Thyroid gland (tissue), 4 donors: Measurements from ENCODE around the gene RPTOR. TPM values are rescaled to one million over a fixed set of nuclear protein-coding genes. Genes with fewer than 3 reads are reported as not detected.

Source experiments
- DNase-seq, 2 donors: peaks; one replicate each; pipeline ENCODE4 v3.0.0-alpha.2; 2019
- H3K27ac ChIP-seq, 3 donors: fragments of 200-600 bp; sonication (generic); 1 replicate in 2 of 3; 2 replicates in 1 of 3; pipeline ENCODE4 v1.5.1; 2016 to 2019; ENCODE audit warnings: mild to moderate bottlenecking in 1 of 3, moderate library complexity in 1 of 3
- H3K27me3 ChIP-seq: fragments of 200-600 bp; sonication (generic); one replicate; pipeline ENCODE4 v1.5.1; 2019
- H3K36me3 ChIP-seq, 2 donors: fragments of 200-600 bp; sonication (generic); one replicate each; pipeline ENCODE4 v1.5.1; 2016 to 2019
- H3K4me1 ChIP-seq, 2 donors: fragments of 200-600 bp; sonication (generic); one replicate each; pipeline ENCODE4 v1.5.1; 2017 to 2019
- H3K4me3 ChIP-seq, 3 donors: fragments of 200-600 bp; sonication (generic); replicated peaks in 1 of 3; 1 replicate in 2 of 3; 2 replicates in 1 of 3; pipeline ENCODE4 v1.5.1; 2016; ENCODE audit warnings: mild to moderate bottlenecking in 1 of 3
- H3K9me3 ChIP-seq: fragments of 200-600 bp; sonication (generic); one replicate; pipeline ENCODE4 v1.5.1; 2017
- POLR2A ChIP-seq, 2 donors: fragments of 450-650 bp; IDR thresholded peaks; one replicate each; pipeline ENCODE4 v1.6.1; 2017; ENCODE audit warnings: antibody characterized with exemption in 2 of 2, mild to moderate bottlenecking in 2 of 2, moderate library complexity in 1 of 2
- WGBS, 2 donors: methylation state at CpG; one replicate each; pipeline ENCODE4 v1.1.5; 2017; 5-methylcytosine and 5-hydroxymethylcytosine counted together
- intact Hi-C: fragments of 100-400 bp; cut with DNase I; formaldehyde crosslinking; loops from one replicate; pipeline ENCODE4 v1.15.1; 2023
- total RNA-seq, 4 donors: library from RNA; depleted of rRNA; stranded (reverse); fragments of >200 nt; gene quantifications; one replicate each; pipeline ENCODE4 v1.2.3, GENCODE V29; 2016
- TF ChIP-seq, protein P1 (sequence below), 6 experiments: fragments of 200-600 bp in 3 of 6; fragments of 450-650 bp in 3 of 6; sonication (generic) in 3 of 6; IDR thresholded peaks; one replicate each; pipeline ENCODE4 v1.5.1; 2016 to 2019; ENCODE audit warnings: antibody characterized with exemption in 6 of 6, mild to moderate bottlenecking in 2 of 6, inconsistent platforms in 1 of 6, moderate library complexity in 1 of 6

Gene RPTOR
- total RNA-seq, 4 donors from 2014 or later = 24.2 to 58.1 (median 34.5) TPM

DNA sequence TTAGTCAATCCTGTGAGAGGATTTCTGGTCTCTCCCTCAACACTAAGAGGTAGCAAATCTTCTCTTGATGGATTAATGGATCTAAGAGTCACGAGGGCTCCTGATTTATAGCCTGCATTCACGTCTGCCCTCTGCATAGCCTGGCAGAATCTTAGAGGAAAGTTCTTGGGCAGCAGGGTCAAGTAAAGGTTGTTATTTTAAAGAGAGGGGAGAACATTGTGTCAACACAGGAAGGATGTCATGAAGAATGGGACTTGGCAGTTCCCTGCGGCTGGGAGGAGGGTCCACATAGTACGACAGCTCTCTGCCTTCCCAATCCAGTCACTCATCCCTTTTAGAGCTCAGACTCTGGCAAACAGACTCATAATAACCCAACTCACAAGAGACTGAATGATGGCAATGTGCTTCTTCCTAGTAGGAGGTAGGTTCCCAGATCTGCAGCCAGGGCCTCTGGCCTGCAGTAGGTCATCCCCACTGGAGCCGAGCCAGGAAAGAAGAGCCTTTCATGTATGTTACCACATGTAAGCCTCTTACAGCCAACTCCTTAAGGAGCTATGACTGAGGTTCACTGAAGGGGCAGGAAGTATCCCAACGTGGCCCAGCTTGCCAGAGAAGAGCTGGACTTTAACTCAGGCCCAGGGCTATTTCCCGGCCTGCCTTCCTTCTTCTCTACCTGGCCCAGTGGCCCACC, 25.4 kb upstream of the RPTOR start:
- no peak for TF ChIP-seq POLR2A (IDR thresholded peaks at IDR 0.05)
- TF ChIP-seq, protein P1, sequence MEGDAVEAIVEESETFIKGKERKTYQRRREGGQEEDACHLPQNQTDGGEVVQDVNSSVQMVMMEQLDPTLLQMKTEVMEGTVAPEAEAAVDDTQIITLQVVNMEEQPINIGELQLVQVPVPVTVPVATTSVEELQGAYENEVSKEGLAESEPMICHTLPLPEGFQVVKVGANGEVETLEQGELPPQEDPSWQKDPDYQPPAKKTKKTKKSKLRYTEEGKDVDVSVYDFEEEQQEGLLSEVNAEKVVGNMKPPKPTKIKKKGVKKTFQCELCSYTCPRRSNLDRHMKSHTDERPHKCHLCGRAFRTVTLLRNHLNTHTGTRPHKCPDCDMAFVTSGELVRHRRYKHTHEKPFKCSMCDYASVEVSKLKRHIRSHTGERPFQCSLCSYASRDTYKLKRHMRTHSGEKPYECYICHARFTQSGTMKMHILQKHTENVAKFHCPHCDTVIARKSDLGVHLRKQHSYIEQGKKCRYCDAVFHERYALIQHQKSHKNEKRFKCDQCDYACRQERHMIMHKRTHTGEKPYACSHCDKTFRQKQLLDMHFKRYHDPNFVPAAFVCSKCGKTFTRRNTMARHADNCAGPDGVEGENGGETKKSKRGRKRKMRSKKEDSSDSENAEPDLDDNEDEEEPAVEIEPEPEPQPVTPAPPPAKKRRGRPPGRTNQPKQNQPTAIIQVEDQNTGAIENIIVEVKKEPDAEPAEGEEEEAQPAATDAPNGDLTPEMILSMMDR (IDR thresholded peaks at IDR 0.05) = no peak
- Histone ChIP-seq H3K27ac (peak overlapping the region in 1 of 3 donors; percentile 28), H3K36me3 (no peaks in the 10 kb centered on the region), H3K4me1 (no peaks in the 10 kb centered on the region), H3K4me3 (no peak overlapping the region), H3K9me3 (no peaks in the 10 kb centered on the region), H3K27me3 (no peaks in the 10 kb centered on the region)
- 39 to 44% methylated on average over 6 to 7 of the region's 7 CpGs for WGBS, 2 donors
- intact Hi-C loops = no loop called here
- DNase-seq = no peak

DNA sequence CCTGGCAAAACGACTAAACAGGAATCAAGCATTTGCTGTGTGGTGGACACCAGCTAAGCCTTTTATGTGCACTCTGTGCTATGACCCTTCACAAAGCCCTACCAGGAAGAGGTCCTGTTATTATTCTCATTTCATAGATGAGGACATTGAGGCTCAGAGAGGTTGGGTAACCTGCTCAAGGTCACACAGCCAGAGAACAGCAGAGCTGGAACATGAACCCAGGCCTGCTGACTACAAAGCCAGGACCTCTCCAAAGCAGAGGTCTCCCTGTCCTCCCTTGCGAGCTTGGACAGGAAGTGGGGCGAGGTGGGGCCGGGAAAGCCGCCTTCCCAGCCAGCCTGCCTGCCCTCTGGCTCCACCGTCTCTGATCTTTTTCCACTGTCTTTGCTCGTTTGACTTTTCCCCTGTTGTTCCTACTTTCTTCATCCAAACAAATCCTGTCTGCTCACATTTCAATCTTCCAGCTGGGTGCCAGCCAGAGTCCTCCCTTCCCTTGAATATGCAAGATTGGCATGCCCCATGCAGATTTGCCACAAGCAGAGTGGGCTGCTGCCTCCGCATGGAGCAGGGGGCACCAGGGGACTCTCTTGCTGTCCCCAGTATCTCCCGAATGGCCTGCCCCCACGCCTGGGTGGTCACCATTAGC, 23.7 kb upstream of the RPTOR start:
- no peak for TF ChIP-seq POLR2A (IDR thresholded peaks at IDR 0.05)
- TF ChIP-seq, protein P1 (IDR thresholded peaks at IDR 0.05) = no peak
- no peaks in the 10 kb centered on the region for H3K4me1 ChIP-seq
- no peaks in the 10 kb centered on the region for H3K27me3 ChIP-seq
- no peaks in the 10 kb centered on the region for H3K9me3 ChIP-seq
- H3K27ac ChIP-seq = no peak overlapping the region
- no peak for DNase-seq
- WGBS, 2 donors = 49 to 51% methylated on average over 7 to 10 of the region's 10 CpGs
- intact Hi-C loops = no loop called here
- H3K4me3 ChIP-seq = no peak overlapping the region
- H3K36me3 ChIP-seq = no peaks in the 10 kb centered on the region

DNA sequence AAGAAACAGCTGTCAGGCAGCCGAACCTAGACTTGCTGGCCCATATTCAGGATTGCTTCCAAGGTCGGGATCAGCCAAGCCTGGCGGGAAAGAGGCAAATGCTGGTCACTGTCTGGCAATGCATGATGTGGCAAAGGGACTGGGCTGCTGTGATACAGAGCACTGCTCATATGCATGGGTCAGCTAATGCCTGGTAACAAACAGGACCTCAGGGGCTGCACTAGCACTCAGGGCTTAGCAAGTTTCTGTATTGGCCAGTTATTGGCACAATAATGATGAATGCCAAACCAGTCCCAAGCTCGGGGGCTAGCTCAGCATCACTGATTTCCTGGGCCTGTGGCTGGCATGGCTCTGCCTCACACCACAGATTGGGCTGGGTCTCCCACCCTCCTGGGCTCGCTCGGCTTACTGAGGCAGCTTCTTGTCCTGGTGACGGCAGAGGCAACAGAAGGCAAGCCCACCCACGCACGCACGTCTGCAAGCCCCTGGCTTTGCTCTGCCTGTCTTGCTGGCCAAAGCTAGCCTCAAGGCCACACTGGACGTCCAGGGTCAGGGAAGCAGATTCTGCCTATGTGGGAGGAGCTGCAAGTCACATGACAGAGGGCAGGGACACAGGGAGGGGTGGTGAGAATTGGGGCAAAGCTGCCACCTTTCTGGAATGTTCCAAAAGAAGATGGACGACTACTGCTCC, 21.4 kb upstream of the RPTOR start:
- no peak for TF ChIP-seq POLR2A (IDR thresholded peaks at IDR 0.05)
- TF ChIP-seq, protein P1 (IDR thresholded peaks at IDR 0.05) = no peak
- Histone ChIP-seq H3K27ac (no peak overlapping the region), H3K4me1 (no peaks in the 10 kb centered on the region), H3K9me3 (no peaks in the 10 kb centered on the region), H3K27me3 (no peaks in the 10 kb centered on the region), H3K36me3 (no peaks in the 10 kb centered on the region), H3K4me3 (no peak overlapping the region)
- WGBS, 2 donors = 80 to 86% methylated on average over 12 of the region's 12 CpGs
- intact Hi-C loops = no loop called here
- no peak for DNase-seq

DNA sequence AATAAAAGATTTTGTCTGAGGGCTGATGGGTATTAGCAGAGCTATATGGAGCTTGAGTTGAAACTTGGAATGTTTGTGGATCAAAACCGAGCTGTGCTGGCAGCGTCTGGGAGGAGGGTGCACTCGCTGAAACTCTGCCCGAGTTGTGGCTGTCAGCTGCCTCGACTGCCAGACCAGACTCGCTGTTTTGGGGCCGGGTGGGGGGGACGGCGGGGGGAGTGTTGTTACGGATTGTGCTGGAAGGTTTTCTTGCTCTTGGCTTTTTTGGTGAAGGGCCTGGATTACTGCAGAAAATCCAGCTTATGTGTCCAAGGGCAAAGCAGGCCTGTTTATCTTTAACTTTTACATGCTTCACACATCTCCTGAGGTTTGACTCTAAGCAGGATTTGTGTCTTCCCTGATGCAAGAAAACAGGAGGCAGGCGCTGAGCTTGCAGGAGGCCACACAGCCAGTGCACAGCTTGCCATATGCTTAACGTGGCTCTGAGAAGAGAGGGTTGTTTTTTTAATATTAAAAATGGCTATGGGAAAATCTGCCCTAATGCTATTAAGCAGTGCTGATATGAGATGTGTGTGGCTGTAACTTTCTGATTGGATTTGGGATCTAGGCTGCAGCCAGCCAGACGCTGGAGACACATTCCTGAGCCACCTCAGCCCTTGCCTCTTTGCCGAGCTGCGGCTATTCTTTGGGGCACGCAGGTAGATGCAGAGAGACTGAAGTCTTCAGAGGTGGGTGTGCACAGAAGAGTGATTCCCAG, 20.5 kb upstream of the RPTOR start:
- Histone ChIP-seq H3K27me3 (no peaks in the 10 kb centered on the region), H3K9me3 (no peaks in the 10 kb centered on the region), H3K27ac (no peak overlapping the region), H3K36me3 (no peaks in the 10 kb centered on the region), H3K4me1 (no peaks in the 10 kb centered on the region), H3K4me3 (no peak overlapping the region)
- intact Hi-C loops = no loop called here
- WGBS, 2 donors = 55 to 66% methylated on average over 12 to 15 of the region's 16 CpGs
- DNase-seq = no peak
- no peak for TF ChIP-seq POLR2A (IDR thresholded peaks at IDR 0.05)
- TF ChIP-seq, protein P1 (IDR thresholded peaks at IDR 0.05) = no peak
